Liver (tissue), 9 donors: ENCODE data around the gene SNAP47. TPM values are rescaled to one million over a fixed set of nuclear protein-coding genes. Genes with fewer than 3 reads are reported as not detected.
A peak's percentile ranks its signal among the peaks of the same experiment; 100 is the strongest.

Source experiments
- DNase-seq: peaks from one replicate; pipeline ENCODE4 v3.0.0-alpha.2; 2017; ENCODE audit warnings: low spot score
- H3K27ac ChIP-seq, 2 donors: one replicate each; pipeline ENCODE4 v1.7.0; 2013; ENCODE audit warnings: inconsistent platforms in 2 of 2, low read length in 2 of 2, control low read depth in 1 of 2, low read depth in 1 of 2, mild to moderate bottlenecking in 1 of 2
- H3K27me3 ChIP-seq, 4 donors: one replicate each; pipeline versions ENCODE4 v1.6.1 to v1.7.0; 2013; ENCODE audit warnings: low read length in 3 of 4, inconsistent platforms in 1 of 4, mild to moderate bottlenecking in 1 of 4, moderate library complexity in 1 of 4; ENCODE audit not compliant: control insufficient read depth in 4 of 4, insufficient read depth in 4 of 4
- H3K36me3 ChIP-seq, 4 donors: one replicate each; pipeline versions ENCODE4 v1.6.1 to v1.7.0; 2013; ENCODE audit warnings: low read length in 3 of 4, mild to moderate bottlenecking in 3 of 4, low read depth in 1 of 4, moderate library complexity in 1 of 4; ENCODE audit not compliant: control insufficient read depth in 4 of 4, insufficient read depth in 3 of 4
- H3K4me1 ChIP-seq, 4 donors: one replicate each; pipeline versions ENCODE4 v1.6.1 to v1.7.0; 2013; ENCODE audit warnings: low read length in 3 of 4, mild to moderate bottlenecking in 3 of 4, moderate library complexity in 1 of 4; ENCODE audit not compliant: control insufficient read depth in 4 of 4, insufficient read depth in 4 of 4
- H3K4me3 ChIP-seq, 3 donors: one replicate each; pipeline versions ENCODE4 v1.6.1 to v1.7.0; 2013; ENCODE audit warnings: low read length in 3 of 3, control low read depth in 1 of 3, low read depth in 1 of 3, mild to moderate bottlenecking in 1 of 3
- H3K9ac ChIP-seq, 2 donors: one replicate each; pipeline ENCODE4 v1.7.0; 2013; ENCODE audit warnings: low read length in 2 of 2, mild to moderate bottlenecking in 2 of 2, moderate library complexity in 2 of 2, control low read depth in 1 of 2, low read depth in 1 of 2
- H3K9me3 ChIP-seq, 4 donors: one replicate each; pipeline versions ENCODE4 v1.6.1 to v1.7.0; 2013; ENCODE audit warnings: low read length in 3 of 4; ENCODE audit not compliant: control insufficient read depth in 4 of 4
- CTCF ChIP-seq: fragments of 150-350 bp; IDR thresholded peaks from 2 replicates; pipeline ENCODE4 v1.5.1; 2017; ENCODE audit warnings: improper control_type of control experiment, low read depth, low read length; ENCODE audit not compliant: missing input control
- EGR1 ChIP-seq, 2 donors: IDR thresholded peaks; 2 replicates each; pipeline ENCODE4 v1.6.1; 2016 to 2018; ENCODE audit warnings: antibody characterized with exemption in 2 of 2, low read depth in 2 of 2
- FOXA1 ChIP-seq: IDR thresholded peaks from 2 replicates; pipeline ENCODE4 v1.6.1; 2016; ENCODE audit warnings: antibody characterized with exemption
- FOXA2 ChIP-seq: IDR thresholded peaks from 2 replicates; pipeline ENCODE4 v1.6.1; 2016; ENCODE audit warnings: antibody characterized with exemption
- GABPA ChIP-seq, 2 donors: IDR thresholded peaks in 1 of 2; conservative IDR thresholded peaks in 1 of 2; 2 replicates each; pipeline ENCODE4 v1.6.1; 2016; ENCODE audit warnings: antibody characterized with exemption in 2 of 2, mild to moderate bottlenecking in 1 of 2, moderate library complexity in 1 of 2
- HNF4A ChIP-seq, 2 donors: conservative IDR thresholded peaks; 2 replicates each; pipeline ENCODE4 v1.6.1; 2016; ENCODE audit warnings: antibody characterized with exemption in 2 of 2, mild to moderate bottlenecking in 2 of 2
- HNF4G ChIP-seq: IDR thresholded peaks from 2 replicates; pipeline ENCODE4 v1.6.1; 2016; ENCODE audit warnings: antibody characterized with exemption
- JUND ChIP-seq, 2 donors: IDR thresholded peaks; 2 replicates each; pipeline ENCODE4 v1.6.1; 2016; ENCODE audit warnings: antibody characterized with exemption in 2 of 2
- MAX ChIP-seq: IDR thresholded peaks from 2 replicates; pipeline ENCODE4 v1.6.1; 2016; ENCODE audit warnings: antibody characterized with exemption
- NR2F2 ChIP-seq: IDR thresholded peaks from 2 replicates; pipeline ENCODE4 v1.6.1; 2016; ENCODE audit warnings: antibody characterized with exemption
- RAD21 ChIP-seq, 2 donors: IDR thresholded peaks; 2 replicates each; pipeline ENCODE4 v1.6.1; 2016; ENCODE audit warnings: antibody characterized with exemption in 2 of 2, mild to moderate bottlenecking in 2 of 2
- REST ChIP-seq: IDR thresholded peaks from 2 replicates; pipeline ENCODE4 v1.6.1; 2016; ENCODE audit warnings: antibody characterized with exemption, mild to moderate bottlenecking
- RXRA ChIP-seq, 2 donors: IDR thresholded peaks; 2 replicates each; pipeline ENCODE4 v1.6.1; 2017 to 2018; ENCODE audit warnings: antibody characterized with exemption in 2 of 2, mild to moderate bottlenecking in 1 of 2
- SP1 ChIP-seq: IDR thresholded peaks from 2 replicates; pipeline ENCODE4 v1.6.1; 2018; ENCODE audit warnings: antibody characterized with exemption, mild to moderate bottlenecking
- TAF1 ChIP-seq: conservative IDR thresholded peaks from 2 replicates; pipeline ENCODE4 v1.6.1; 2016; ENCODE audit warnings: antibody characterized with exemption, mild to moderate bottlenecking
- YY1 ChIP-seq: IDR thresholded peaks from 2 replicates; pipeline ENCODE4 v1.6.1; 2016; ENCODE audit warnings: antibody characterized with exemption, mild to moderate bottlenecking
- WGBS: extraction: QIAGEN DNeasy Blood & Tissue Kit; methylation state at CpG from one replicate; pipeline ENCODE4 v1.1.7; 2013; 5-methylcytosine and 5-hydroxymethylcytosine counted together
- polyA plus RNA-seq, 2 donors: library from polyadenylated mRNA; stranded (reverse) in 1 of 2; unstranded in 1 of 2; fragments of 200-250 nt in 1 of 2; fragments of >200 nt in 1 of 2; fragmentation: Nextera tagmentation in 1 of 2; extraction: Ambion mirVana in 1 of 2; gene quantifications; one replicate each; pipeline versions ENCODE4 v1.2.1 to v1.2.3, GENCODE V29; 2013 to 2015
- total RNA-seq, 2 donors: library from RNA; depleted of rRNA; stranded (reverse); fragments of >200 nt; gene quantifications; one replicate each; pipeline ENCODE4 v1.2.3, GENCODE V29; 2014
- TF ChIP-seq, protein P1 (sequence below): IDR thresholded peaks from 2 replicates; pipeline ENCODE4 v1.6.1; 2016; ENCODE audit warnings: antibody characterized with exemption
- donor health status: healthy.
- donor health status: healthy.
- donor health status: healthy.
- donor health status: healthy.
- donor health status: healthy.

SNAP47 gene
- total and polyA plus RNA-seq, 4 donors = 15.3 to 23.3 (median 16.3) TPM

GRCh38 chr1:227733309-227733705 lies 1.9 kb upstream of the SNAP47 start:
- Histone ChIP-seq H3K9me3 (no peaks in the 10 kb centered on the region), H3K9ac (no peak overlapping the region), H3K4me1 (peaks cover 24 to 70% (median 60%) of the 10 kb centered on the region in 4 donors), H3K4me3 (no peak overlapping the region), H3K27me3 (no peaks in the 10 kb centered on the region), H3K27ac (no peak overlapping the region), H3K36me3 (peaks cover 0 to 17% (median 4%) of the 10 kb centered on the region in 4 donors)
- TF ChIP-seq CTCF = no peak
- TF ChIP-seq SP1 = no peak
- no peak for TF ChIP-seq FOXA2
- TF ChIP-seq, protein P1, sequence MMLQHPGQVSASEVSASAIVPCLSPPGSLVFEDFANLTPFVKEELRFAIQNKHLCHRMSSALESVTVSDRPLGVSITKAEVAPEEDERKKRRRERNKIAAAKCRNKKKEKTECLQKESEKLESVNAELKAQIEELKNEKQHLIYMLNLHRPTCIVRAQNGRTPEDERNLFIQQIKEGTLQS = no peak
- TF ChIP-seq FOXA1 = no peak
- no peak for TF ChIP-seq RXRA (IDR thresholded peaks at IDR 0.05)
- no peak for TF ChIP-seq REST
- TF ChIP-seq RAD21 (IDR thresholded peaks at IDR 0.05) = no peak
- TF ChIP-seq JUND (IDR thresholded peaks at IDR 0.05) = no peak
- TF ChIP-seq EGR1 (IDR thresholded peaks at IDR 0.05; ENCODE audit: low read depth in 2 of 2) = no peak
- no peak for TF ChIP-seq GABPA (IDR thresholded peaks at IDR 0.05 in 1 of 2, conservative IDR thresholded peaks at IDR 0.05 in 1 of 2)
- WGBS = 92% methylated on average over 15 of the region's 15 CpGs
- DNase-seq = no peak

- peaks cover 21 to 67% (median 58%) of the 10 kb centered on the region in 4 donors for H3K4me1 ChIP-seq
- peak overlapping the region; percentile 71 to 84 for H3K9ac ChIP-seq
- peak overlapping the region in 2 of 3 donors; percentile 89 to 91 for H3K4me3 ChIP-seq
- no peaks in the 10 kb centered on the region for H3K9me3 ChIP-seq
- H3K36me3 ChIP-seq = peaks cover 0 to 17% (median 4%) of the 10 kb centered on the region in 4 donors
- 78% methylated on average over 24 of the region's 24 CpGs for WGBS
- H3K27me3 ChIP-seq = no peaks in the 10 kb centered on the region
- H3K27ac ChIP-seq = no peak overlapping the region
- peak; percentile 32 for DNase-seq
- TF ChIP-seq REST = no peak
- no peak for TF ChIP-seq EGR1 (IDR thresholded peaks at IDR 0.05; ENCODE audit: low read depth in 2 of 2)
- no peak for TF ChIP-seq FOXA2
- TF ChIP-seq YY1 = no peak
- TF ChIP-seq, protein P1 = no peak
- no peak for TF ChIP-seq TAF1
- no peak for TF ChIP-seq NR2F2
- TF ChIP-seq CTCF = no peak
- TF ChIP-seq HNF4G = no peak
- TF ChIP-seq RAD21 (IDR thresholded peaks at IDR 0.05) = no peak
- no peak for TF ChIP-seq HNF4A (conservative IDR thresholded peaks at IDR 0.05)
- no peak for TF ChIP-seq MAX
- TF ChIP-seq SP1 = no peak
- TF ChIP-seq JUND (IDR thresholded peaks at IDR 0.05) = no peak
- no peak for TF ChIP-seq RXRA (IDR thresholded peaks at IDR 0.05)
- TF ChIP-seq FOXA1 = no peak
Measured at GRCh38 chr1:227733751-227734545, 1.3 kb upstream of the SNAP47 start.
